SKM-1 treated with dmso at 0.1 percent for 144 hours (cell line): ENCODE results near the gene FIP1L1.

Source experiments
- DNase-seq: peaks from one replicate; lab custom pipeline; 2025; ENCODE audit not compliant: unreplicated experiment; lab: John Stamatoyannopoulos, UW

FIP1L1 gene

DNA sequence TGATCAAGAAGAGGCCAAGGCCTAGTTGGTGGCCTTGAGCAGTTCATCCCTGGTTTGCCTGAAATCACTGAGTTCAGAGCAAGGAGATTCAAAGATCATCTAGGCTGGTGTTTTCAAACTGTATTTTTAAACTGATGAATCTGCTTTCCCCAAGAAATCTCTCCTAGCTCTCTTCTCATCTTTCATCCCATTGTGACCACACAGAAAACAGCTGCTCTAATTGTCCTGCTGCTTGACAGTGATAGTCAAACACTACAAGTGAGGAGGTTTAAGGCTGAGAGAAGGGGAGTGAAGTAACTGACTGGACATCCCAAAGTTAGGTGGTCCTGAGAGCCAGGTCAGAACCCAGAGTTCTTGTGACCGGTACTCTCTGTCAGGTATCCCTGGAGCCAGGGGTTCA, 122.3 kb downstream of the FIP1L1 start:
- no peak for DNase-seq

DNA sequence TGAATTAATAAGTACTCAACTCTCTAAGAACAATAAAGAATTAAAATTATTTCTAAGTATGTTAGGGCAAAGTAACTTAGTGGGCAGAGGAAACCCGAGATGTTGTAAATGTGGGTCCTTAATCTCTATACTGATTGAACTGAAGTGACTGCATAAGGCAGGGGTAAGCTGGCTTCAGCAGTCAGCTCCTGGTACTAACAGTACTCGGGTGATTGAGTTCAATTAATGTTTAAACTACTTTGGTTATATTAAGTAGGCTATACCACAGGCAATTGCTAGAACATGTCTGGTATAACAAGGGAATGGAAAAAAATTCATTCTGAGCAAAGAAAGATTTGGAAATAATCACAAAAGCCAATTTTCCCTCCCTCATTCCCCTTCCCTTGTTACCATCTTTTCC, 123.1 kb downstream of the FIP1L1 start:
- DNase-seq: no peak

DNA sequence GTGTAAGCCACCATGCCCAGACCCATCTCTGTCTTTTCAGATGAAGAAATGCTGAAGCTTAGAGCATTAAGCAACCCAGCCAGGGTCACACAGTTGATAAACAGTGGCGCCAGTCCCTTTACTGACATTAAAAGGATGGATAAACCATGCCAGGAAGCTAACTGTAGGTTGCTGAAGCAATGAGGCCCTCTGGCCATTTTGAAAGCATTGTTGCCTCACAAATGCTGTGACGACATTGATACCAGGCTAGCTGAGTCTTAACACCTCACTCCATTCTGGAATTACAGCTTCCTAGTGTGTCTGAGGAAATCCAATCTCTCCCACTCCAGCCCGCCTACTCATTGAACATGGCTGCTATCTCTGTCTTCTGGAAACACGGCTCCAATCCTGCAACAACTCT, 124.1 kb downstream of the FIP1L1 start:
- no peak for DNase-seq

DNA sequence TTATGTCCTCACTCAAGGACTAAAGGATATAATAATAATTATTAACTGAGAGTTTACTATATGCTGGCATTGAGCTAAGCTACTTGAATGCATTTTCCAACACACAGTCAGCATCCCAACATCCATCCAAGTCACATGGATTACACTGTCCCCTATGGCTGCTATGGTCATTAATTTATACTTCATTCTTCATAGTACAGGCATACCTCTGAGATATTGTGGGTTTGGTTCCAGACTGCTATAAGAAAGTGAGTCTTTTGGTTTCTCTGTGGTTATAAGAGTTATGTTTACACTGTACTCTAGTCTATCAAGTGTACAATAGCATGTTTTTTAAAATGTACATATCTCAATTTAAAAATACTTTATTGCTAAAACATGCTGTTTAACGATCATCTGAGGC, 124.7 kb downstream of the FIP1L1 start:
- DNase-seq: no peak

DNA sequence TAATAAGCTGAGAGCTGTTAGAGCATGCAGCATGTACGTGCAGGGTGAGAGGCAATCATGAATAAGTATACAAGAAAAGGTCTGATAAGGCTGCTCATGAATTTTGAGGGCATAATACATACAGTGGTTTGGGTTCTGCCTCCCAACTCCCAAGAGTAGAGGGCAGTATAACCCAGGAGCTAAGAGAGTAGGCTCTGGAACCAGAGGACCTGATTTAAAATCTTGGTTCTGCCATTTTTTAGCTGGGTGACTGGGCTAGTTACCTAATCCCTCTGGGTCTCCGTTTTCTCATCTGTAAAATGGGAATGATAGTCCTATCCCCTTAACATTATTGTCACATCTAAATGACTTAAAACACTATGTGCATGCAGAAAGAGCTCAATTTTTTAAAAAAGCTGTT, 128.5 kb downstream of the FIP1L1 start:
- no peak for DNase-seq

DNA sequence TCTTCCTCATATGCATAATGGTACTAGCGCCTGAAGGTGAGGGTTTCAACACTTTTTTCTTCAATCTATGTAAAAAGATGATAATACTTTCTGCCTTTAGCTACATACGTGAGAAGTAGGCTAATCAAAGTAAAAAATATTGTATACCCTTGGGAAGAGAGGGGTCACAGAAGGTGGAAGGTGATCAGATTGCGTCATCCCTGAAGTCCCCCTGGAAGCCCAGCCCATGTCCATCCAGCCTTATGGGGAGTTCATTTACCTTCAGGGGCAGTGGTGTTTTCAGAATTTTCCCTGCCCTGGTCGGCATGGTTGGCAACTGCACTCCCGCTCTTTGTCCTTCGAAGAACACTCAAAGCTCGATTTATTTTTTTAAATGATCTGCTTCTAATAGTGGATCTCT, 129.6 kb downstream of the FIP1L1 start:
- DNase-seq: no peak

DNA sequence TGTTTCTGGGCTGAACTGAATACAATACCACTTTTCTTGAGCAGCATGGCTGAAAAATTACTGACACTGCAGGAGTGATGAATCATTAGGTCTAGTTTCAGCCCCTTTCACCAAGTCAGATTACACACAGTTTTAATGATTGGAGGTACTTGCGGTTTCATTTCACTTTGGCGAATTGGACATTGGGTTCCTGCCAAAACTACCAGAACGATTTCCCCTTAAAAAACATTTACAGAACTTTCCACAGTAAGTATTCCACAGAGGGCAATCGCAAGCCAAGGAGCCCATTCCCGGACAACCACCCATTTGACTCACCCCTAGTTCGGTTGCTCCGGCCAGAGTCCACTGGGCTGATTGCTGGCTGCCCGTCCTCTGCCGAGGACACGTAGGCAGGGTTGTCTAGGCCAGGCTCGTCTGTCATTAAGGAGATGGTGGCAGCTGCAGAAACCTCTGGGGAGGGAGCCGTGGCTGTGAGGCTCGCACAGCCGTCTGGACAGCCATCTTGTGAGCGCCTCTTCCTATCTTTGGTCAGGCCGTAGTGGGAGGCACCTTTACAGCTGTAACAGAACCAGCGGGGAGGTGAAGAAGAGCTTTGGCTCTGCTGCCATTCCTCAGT, 130.3 kb downstream of the FIP1L1 start:
- DNase-seq: no peak

DNA sequence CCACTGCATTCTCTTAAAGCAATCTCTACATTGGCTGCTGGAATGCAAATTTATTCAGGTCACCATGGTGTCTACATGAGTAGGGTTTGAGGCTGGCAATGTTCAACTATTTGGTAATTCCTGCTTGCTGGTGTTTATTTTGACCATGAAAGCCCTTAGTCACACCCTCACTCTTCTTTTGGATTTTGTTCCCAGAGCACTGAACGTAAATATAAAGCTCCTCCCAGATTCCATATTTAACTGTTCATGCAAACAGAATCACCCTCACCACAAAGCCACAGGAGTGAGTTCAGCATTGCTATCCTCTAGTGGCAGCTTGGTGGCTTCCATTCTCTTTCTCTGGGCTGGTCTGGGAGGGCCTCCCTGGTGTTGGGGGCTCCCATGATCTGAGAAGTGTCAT, 131.0 kb downstream of the FIP1L1 start:
- DNase-seq: no peak

DNA sequence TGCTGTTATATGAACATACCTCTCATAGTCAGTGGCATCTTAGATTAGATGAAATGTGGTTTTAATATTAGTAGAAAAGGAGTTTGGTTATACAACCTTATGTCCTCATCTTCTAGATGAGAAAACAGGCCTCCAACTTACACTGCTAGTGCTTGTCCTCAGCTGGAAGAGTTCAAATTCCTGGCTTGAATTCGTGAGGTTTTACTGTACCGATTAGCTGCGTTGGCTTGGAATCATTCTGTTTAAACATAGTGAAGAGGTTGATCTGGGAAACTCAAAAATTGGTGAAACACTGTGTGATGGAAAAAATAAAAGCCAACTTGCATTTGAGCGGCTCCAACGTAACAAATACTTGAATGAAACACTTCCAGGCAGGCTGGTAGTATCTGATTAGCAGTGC, 132.9 kb downstream of the FIP1L1 start:
- DNase-seq: no peak
